ENCODE data around the gene SAMM50. TPM values are rescaled to one million over a fixed set of nuclear protein-coding genes. Genes with fewer than 3 reads are reported as not detected.

Gene SAMM50
- total RNA-seq, 1 donor, result 37.6 TPM

DNA sequence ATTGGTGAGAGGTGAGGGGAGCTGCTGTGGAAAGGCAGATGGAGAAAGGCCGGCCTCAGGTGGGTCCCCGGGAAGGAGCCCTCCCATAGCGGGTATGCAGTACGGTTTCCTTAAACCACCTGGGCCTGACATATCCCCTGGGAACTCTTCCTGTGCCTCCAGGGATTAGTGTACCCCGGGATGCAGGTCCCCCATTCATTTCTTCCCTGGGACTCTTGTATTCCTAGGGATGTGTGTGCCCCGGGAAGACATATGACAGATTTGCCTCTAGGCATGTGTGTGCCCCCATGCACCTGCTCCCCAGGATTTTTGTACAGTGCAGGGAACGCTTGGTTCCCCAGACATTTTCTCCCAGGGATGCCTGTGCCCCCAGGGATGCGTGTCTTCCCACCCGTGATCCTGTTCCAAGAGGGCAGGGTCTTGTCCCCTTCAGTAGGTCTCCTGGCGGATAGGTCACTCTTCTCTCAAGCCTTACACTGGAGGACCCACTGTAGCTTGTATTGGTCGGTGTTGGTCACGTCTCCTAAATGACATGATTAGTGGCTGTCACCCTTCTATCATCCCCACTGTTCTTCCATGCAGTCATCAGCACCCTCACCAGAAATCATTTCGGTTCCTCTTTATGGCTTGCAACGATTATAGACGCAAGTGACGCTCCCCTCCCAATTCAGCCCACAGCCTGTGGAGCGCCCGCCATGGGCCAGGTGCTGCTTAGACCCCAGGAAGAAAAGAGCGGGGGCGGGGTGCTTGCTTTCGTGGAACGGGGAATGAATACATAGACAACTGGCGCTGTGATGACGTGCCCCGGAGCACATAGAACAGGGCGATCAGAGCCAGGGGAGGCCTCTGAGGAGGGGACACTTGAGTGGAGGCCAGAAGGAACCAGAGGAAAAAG, 70.2 kb downstream of the SAMM50 start:
- no peak for TF ChIP-seq CTCF (IDR thresholded peaks at IDR 0.05; ENCODE audit: insufficient read depth, low read depth, low read length)
- peak overlapping the region; percentile 64 for H3K4me3 ChIP-seq (ENCODE audit: low read depth, low read length)
- DNase-seq (ENCODE audit: low read depth), result no peak

DNA sequence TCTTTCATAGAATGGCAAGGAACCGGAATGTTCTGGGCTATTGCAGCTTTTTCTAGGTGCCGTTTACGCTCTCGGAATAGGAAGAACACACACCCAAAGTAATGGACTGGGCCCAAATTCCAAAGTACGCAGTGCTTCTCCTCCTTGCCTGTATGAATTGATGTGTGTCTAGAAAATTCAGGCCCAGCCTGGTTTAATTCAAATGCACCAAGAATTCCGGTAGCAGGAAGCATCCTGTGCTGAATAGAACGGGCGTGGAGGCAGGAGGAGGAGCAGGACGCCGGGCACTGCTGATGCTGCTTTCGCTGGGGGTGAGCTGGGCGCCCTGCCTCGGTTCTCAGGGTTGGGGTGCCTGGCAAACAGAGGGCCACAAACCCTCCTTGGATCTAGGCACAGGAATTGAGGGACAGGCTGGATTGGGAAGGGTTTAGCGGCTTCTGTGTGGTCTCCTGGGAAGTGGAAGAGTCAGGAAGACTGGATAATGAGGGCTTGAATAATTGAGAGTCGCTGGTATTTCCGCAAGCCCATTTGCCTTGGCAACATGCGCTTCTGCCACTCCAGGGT, 70.9 kb downstream of the SAMM50 start:
- no peak overlapping the region for H3K4me3 ChIP-seq (ENCODE audit: low read depth, low read length)
- TF ChIP-seq CTCF (IDR thresholded peaks at IDR 0.05; ENCODE audit: insufficient read depth, low read depth, low read length), result no peak
- no peak for DNase-seq (ENCODE audit: low read depth)

DNA sequence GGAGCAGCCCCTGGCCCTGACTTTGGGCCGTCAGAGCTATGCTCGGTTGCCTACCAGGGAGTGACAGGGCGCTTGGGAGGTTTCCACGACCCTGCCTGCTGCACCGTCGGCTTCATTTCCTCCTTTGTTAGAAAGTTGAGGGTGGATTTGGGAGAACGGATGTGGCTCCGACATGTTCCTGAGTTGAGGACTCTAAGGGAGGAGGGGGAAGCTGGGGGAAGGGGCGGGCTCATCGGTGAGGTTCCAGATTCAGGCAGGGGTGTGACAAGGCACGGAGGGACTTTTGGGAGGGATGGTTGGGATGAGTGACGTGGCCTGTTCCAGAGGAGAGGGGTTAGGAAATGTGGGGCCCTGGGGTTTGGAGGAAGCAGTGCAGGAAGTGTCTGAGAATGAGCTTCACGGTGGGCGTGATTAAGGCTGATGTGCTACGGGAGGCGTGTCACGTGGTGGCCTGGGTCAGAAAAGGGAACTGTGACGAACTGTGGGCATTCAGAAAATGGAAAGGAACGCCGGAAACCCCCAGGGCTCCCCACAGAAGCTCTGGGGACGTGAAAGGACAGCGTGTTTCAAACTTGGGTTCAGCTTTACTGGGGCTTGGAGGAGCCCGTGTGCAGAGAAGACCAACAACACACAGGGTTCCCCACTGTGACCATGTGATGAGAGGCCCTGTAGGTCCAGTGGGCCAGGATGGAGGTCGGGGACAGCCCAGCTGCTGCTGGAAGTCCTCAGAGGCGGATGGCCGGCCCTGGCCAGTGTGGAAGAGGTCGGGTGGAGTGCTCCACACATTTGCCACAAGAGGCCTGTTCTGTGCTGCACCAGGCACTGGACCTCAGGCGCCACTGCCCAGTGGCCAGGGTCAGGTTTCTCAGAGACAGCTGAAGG, 71.6 kb downstream of the SAMM50 start:
- no peak for TF ChIP-seq CTCF (IDR thresholded peaks at IDR 0.05; ENCODE audit: insufficient read depth, low read depth, low read length)
- peak overlapping the region; percentile 12 for H3K4me3 ChIP-seq (ENCODE audit: low read depth, low read length)
- peak; percentile 78 for DNase-seq (ENCODE audit: low read depth)

DNA sequence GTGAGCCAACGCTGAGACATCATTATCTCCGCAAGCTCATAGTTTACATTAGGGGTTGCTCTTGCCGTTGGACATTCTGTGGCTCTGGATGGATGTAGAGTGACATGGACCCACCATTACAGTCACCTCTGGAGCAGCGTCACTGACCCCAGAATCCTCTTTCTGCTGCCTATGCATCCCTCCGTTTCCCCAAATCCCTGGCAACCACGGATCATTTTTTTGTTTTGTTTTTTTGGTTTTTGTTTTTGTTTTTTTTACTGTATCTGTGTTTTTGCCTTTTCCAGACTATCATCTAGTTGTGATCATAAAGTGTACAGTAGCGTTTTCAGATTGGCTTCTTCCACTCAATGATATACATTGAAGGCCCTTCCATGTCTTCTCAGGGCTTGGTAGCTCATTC, 72.8 kb downstream of the SAMM50 start:
- H3K4me3 ChIP-seq (ENCODE audit: low read depth, low read length), result no peak overlapping the region
- no peak for DNase-seq (ENCODE audit: low read depth)

DNA sequence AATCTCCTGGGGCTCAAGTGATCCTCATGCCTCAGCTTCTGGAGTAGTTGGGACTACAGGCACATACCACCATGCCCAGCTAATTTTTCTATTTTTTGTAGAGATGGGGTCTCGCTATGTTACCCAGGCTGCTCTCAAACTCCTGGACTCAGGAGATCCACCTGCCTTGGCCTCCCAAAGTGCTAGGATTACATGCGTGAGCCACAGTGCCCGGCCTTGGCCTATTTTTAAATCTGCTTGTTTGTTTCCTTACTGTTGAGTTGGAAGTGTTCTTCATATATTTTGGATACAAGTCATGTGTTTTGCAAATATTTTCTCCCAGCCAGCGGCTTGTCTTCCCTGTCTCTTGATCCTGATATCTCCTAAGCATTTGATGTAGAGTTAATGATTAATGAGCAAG, 73.8 kb downstream of the SAMM50 start:
- H3K4me3 ChIP-seq (ENCODE audit: low read depth, low read length), result no peak overlapping the region
- TF ChIP-seq CTCF (IDR thresholded peaks at IDR 0.05; ENCODE audit: insufficient read depth, low read depth, low read length), result no peak
- DNase-seq (ENCODE audit: low read depth), result no peak

More for the DNA sequence above, 72.8 kb downstream of the SAMM50 start:
- no peak for TF ChIP-seq CTCF (IDR thresholded peaks at IDR 0.05; ENCODE audit: insufficient read depth, low read depth, low read length)

DNA sequence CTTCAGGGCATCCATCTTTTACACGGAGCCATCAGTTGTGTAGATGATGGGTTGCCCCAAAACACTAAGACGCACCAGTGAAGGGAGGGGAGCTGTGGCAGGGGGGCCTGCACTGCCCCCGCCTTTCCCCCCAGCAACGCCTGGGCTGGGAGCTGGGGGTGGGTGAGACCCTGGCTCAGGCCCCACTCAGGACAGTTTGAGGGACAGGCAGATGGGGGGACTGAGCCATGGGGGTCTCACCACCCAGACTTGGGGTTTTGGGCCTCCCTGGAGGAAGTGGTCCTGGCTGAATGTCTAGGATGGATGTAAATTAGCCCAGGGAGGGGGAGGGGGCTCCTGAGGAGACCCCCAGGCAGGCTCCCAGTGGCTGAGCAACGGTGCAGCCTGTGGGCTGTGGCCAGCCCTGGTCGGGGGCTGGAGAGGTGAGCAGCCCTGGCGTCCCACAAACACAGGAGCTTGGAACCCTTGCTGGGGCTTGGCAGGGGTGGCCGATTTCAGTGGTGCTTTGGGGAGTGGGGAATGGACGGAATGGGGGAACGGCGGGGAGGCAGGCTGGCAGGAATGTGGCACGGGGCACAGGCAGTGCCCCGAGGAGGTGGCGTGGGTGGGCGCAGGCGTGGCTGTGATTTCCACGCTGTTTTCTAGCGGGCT, 74.9 kb downstream of the SAMM50 start:
- no peak overlapping the region for H3K4me3 ChIP-seq (ENCODE audit: low read depth, low read length)
- TF ChIP-seq CTCF (IDR thresholded peaks at IDR 0.05; ENCODE audit: insufficient read depth, low read depth, low read length), result no peak
- no peak for DNase-seq (ENCODE audit: low read depth)

Measured in fibroblast of villous mesenchyme (primary cell).